Upper lobe of left lung (tissue), 4 donors: ENCODE results near the gene NARF.

Source experiments
- EP300 ChIP-seq, 4 donors: sonication (generic); formaldehyde crosslinking; IDR thresholded peaks; one replicate each; pipeline ENCODE4 v1.5.1; 2017; ENCODE audit warnings: antibody characterized with exemption in 4 of 4, control low read depth in 2 of 4
- POLR2A ChIP-seq, 4 donors: fragments of 450-650 bp; IDR thresholded peaks; one replicate each; pipeline ENCODE4 v1.5.1; 2016 to 2017; ENCODE audit warnings: antibody characterized with exemption in 4 of 4, mild to moderate bottlenecking in 2 of 4
- TF ChIP-seq, protein P1 (sequence below), 6 experiments: fragments of 450-650 bp in 4 of 6; fragments of 200-600 bp in 2 of 6; sonication (generic) in 2 of 6; IDR thresholded peaks; one replicate each; pipeline ENCODE4 v1.5.1; 2016 to 2019; ENCODE audit warnings: antibody characterized with exemption in 6 of 6

DNA sequence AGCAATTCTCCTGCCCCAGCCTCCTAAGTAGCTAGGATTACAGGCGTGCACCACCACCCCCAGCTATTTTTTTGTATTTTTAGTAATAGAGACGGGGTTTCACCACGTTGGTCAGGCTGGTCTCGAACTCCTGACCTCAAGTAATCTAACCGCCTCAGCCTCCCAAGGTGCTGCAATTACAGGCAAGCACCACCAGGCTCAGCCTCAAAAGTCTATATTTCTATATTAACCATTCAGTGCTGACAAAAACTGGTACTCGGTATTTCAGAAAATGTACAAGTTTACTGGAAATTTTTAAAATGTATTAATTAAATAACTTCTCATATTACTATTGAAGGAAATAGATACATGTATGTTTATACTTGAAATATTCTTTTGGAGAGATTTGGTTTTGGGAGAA lies 41.8 kb upstream of the NARF start:
- TF ChIP-seq POLR2A (IDR thresholded peaks at IDR 0.05) (no peak), EP300 (IDR thresholded peaks at IDR 0.05) (no peak)
- TF ChIP-seq, protein P1, sequence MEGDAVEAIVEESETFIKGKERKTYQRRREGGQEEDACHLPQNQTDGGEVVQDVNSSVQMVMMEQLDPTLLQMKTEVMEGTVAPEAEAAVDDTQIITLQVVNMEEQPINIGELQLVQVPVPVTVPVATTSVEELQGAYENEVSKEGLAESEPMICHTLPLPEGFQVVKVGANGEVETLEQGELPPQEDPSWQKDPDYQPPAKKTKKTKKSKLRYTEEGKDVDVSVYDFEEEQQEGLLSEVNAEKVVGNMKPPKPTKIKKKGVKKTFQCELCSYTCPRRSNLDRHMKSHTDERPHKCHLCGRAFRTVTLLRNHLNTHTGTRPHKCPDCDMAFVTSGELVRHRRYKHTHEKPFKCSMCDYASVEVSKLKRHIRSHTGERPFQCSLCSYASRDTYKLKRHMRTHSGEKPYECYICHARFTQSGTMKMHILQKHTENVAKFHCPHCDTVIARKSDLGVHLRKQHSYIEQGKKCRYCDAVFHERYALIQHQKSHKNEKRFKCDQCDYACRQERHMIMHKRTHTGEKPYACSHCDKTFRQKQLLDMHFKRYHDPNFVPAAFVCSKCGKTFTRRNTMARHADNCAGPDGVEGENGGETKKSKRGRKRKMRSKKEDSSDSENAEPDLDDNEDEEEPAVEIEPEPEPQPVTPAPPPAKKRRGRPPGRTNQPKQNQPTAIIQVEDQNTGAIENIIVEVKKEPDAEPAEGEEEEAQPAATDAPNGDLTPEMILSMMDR (IDR thresholded peaks at IDR 0.05), result no peak
